ENCODE results near the gene SMURF1.

Gene SMURF1

GRCh38 chr7:99020413-99020715, 123.5 kb downstream of the SMURF1 start:
- DNase-seq (ENCODE audit: insufficient read length, low spot score) (no peak), FAIRE-seq (no peak)
- no peak for TF ChIP-seq CTCF (IDR thresholded peaks at IDR 0.05; ENCODE audit: insufficient read depth, missing control alignments)

GRCh38 chr7:99019523-99020412, 124.1 kb downstream of the SMURF1 start:
- no peak for DNase-seq (ENCODE audit: insufficient read length, low spot score)
- FAIRE-seq, result no peak
- TF ChIP-seq CTCF (IDR thresholded peaks at IDR 0.05; ENCODE audit: insufficient read depth, missing control alignments), result no peak

- no peak for TF ChIP-seq CTCF (IDR thresholded peaks at IDR 0.05; ENCODE audit: insufficient read depth, missing control alignments)
- DNase-seq (ENCODE audit: insufficient read length, low spot score) (no peak), FAIRE-seq (no peak)
These were observed 127.7 kb downstream of the SMURF1 start for GRCh38 chr7:99016196-99016595.

GRCh38 chr7:99014113-99014985, 129.6 kb downstream of the SMURF1 start:
- no peak for TF ChIP-seq CTCF (IDR thresholded peaks at IDR 0.05; ENCODE audit: insufficient read depth, missing control alignments)
- no peak for FAIRE-seq

GRCh38 chr7:99013266-99014112, 130.4 kb downstream of the SMURF1 start:
- FAIRE-seq, result no peak
- TF ChIP-seq CTCF (IDR thresholded peaks at IDR 0.05; ENCODE audit: insufficient read depth, missing control alignments), result no peak
- DNase-seq (ENCODE audit: insufficient read length, low spot score), result no peak

More at GRCh38 chr7:99014113-99014985, 129.6 kb downstream of the SMURF1 start:
- no peak for DNase-seq (ENCODE audit: insufficient read length, low spot score)

- FAIRE-seq (no peak), DNase-seq (ENCODE audit: insufficient read length, low spot score) (no peak)
- no peak for TF ChIP-seq CTCF (IDR thresholded peaks at IDR 0.05; ENCODE audit: insufficient read depth, missing control alignments)
These were observed 131.2 kb downstream of the SMURF1 start for GRCh38 chr7:99012722-99013121.
